Measurements from ENCODE around the gene CACFD1.

- no peak for TF ChIP-seq NBN (IDR thresholded peaks at IDR 0.05; ENCODE audit: low read depth)
- TF ChIP-seq, protein P1, sequence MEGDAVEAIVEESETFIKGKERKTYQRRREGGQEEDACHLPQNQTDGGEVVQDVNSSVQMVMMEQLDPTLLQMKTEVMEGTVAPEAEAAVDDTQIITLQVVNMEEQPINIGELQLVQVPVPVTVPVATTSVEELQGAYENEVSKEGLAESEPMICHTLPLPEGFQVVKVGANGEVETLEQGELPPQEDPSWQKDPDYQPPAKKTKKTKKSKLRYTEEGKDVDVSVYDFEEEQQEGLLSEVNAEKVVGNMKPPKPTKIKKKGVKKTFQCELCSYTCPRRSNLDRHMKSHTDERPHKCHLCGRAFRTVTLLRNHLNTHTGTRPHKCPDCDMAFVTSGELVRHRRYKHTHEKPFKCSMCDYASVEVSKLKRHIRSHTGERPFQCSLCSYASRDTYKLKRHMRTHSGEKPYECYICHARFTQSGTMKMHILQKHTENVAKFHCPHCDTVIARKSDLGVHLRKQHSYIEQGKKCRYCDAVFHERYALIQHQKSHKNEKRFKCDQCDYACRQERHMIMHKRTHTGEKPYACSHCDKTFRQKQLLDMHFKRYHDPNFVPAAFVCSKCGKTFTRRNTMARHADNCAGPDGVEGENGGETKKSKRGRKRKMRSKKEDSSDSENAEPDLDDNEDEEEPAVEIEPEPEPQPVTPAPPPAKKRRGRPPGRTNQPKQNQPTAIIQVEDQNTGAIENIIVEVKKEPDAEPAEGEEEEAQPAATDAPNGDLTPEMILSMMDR (IDR thresholded peaks at IDR 0.05 in 2 of 3, conservative IDR thresholded peaks at IDR 0.05 in 1 of 3; ENCODE audit: insufficient read depth in 2 of 3, low read depth in 1 of 3, low read length in 3 of 3), result no peak
- no peak for TF ChIP-seq PKNOX1 (IDR thresholded peaks at IDR 0.05)
- TF ChIP-seq CHD1 (IDR thresholded peaks at IDR 0.05; ENCODE audit: low read length), result no peak
- TF ChIP-seq EGR1 (conservative IDR thresholded peaks at IDR 0.05), result no peak
- TF ChIP-seq, protein P2, sequence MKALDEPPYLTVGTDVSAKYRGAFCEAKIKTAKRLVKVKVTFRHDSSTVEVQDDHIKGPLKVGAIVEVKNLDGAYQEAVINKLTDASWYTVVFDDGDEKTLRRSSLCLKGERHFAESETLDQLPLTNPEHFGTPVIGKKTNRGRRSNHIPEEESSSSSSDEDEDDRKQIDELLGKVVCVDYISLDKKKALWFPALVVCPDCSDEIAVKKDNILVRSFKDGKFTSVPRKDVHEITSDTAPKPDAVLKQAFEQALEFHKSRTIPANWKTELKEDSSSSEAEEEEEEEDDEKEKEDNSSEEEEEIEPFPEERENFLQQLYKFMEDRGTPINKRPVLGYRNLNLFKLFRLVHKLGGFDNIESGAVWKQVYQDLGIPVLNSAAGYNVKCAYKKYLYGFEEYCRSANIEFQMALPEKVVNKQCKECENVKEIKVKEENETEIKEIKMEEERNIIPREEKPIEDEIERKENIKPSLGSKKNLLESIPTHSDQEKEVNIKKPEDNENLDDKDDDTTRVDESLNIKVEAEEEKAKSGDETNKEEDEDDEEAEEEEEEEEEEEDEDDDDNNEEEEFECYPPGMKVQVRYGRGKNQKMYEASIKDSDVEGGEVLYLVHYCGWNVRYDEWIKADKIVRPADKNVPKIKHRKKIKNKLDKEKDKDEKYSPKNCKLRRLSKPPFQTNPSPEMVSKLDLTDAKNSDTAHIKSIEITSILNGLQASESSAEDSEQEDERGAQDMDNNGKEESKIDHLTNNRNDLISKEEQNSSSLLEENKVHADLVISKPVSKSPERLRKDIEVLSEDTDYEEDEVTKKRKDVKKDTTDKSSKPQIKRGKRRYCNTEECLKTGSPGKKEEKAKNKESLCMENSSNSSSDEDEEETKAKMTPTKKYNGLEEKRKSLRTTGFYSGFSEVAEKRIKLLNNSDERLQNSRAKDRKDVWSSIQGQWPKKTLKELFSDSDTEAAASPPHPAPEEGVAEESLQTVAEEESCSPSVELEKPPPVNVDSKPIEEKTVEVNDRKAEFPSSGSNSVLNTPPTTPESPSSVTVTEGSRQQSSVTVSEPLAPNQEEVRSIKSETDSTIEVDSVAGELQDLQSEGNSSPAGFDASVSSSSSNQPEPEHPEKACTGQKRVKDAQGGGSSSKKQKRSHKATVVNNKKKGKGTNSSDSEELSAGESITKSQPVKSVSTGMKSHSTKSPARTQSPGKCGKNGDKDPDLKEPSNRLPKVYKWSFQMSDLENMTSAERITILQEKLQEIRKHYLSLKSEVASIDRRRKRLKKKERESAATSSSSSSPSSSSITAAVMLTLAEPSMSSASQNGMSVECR (CRISPR knock-in tag; IDR thresholded peaks at IDR 0.05), result no peak
- TF ChIP-seq RFX5 (IDR thresholded peaks at IDR 0.05; ENCODE audit: low read depth, low read length), result no peak
- no peak for TF ChIP-seq SIN3A (IDR thresholded peaks at IDR 0.05; ENCODE audit: borderline replicate concordance in 2 of 2, control insufficient read depth in 1 of 2, low read depth in 2 of 2, low read length in 2 of 2)
- no peak for TF ChIP-seq VEZF1 (CRISPR knock-in tag; IDR thresholded peaks at IDR 0.05)
- TF ChIP-seq TAF1 (IDR thresholded peaks at IDR 0.05; ENCODE audit: control insufficient read depth, extremely low read depth, insufficient read depth, low read length, severe bottlenecking), result no peak
- TF ChIP-seq ZFX (CRISPR knock-in tag; IDR thresholded peaks at IDR 0.05), result no peak
- no peak for TF ChIP-seq FOXA1 (IDR thresholded peaks at IDR 0.05; ENCODE audit: borderline replicate concordance)
- TF ChIP-seq EZH2 (IDR thresholded peaks at IDR 0.05; ENCODE audit: borderline replicate concordance, low read depth, low read length), result no peak
These were observed 18.9 kb upstream of the CACFD1 start for GRCh38 chr9:133440874-133441273.
